Activated gamma-delta T cell (primary cell): Measurements from ENCODE around the gene FBXO5.
"Not testable (repeated sequence)": the region's sequence is repeated elsewhere in the genome, so short reads cannot be mapped to it uniquely, and the experiment has no call there.

Experiments used
- DNase-seq: peaks from one replicate; lab custom pipeline; 2025; lab: John Stamatoyannopoulos, UW

The FBXO5 gene

GRCh38 chr6:152993431-152993830 lies 10.6 kb upstream of the FBXO5 start:
- DNase-seq = no peak

GRCh38 chr6:152986978-152987377 lies 4.1 kb upstream of the FBXO5 start:
- no peak for DNase-seq

- DNase-seq = not testable (repeated sequence)
These were observed 2.5 kb upstream of the FBXO5 start for GRCh38 chr6:152985300-152985699.

- DNase-seq = no peak
These were observed 1.7 kb upstream of the FBXO5 start for GRCh38 chr6:152984513-152984872.

- DNase-seq = peak; percentile 91
These were observed 1.0 kb upstream of the FBXO5 start for GRCh38 chr6:152983637-152984512.

GRCh38 chr6:152981989-152982903 lies 595 bp downstream of the FBXO5 start:
- peak; percentile 29 for DNase-seq

- DNase-seq = no peak
These were observed 1.6 kb downstream of the FBXO5 start for GRCh38 chr6:152981219-152981618.

- DNase-seq = no peak
These were observed 2.2 kb downstream of the FBXO5 start for GRCh38 chr6:152980656-152981055.

- DNase-seq = no peak
These were observed 3.7 kb downstream of the FBXO5 start for GRCh38 chr6:152979116-152979515.

GRCh38 chr6:152978058-152978457 lies 4.8 kb downstream of the FBXO5 start:
- no peak for DNase-seq

GRCh38 chr6:152977556-152977955 lies 5.3 kb downstream of the FBXO5 start:
- no peak for DNase-seq

GRCh38 chr6:152976749-152977148 lies 6.1 kb downstream of the FBXO5 start:
- no peak for DNase-seq

GRCh38 chr6:152975204-152975915 lies 7.5 kb downstream of the FBXO5 start:
- no peak for DNase-seq

GRCh38 chr6:152973916-152974315 lies 8.9 kb downstream of the FBXO5 start:
- no peak for DNase-seq

GRCh38 chr6:152969688-152970418 lies 13.0 kb downstream of the FBXO5 start:
- no peak for DNase-seq

GRCh38 chr6:152966168-152966894 lies 16.5 kb downstream of the FBXO5 start:
- DNase-seq = not testable (repeated sequence)

GRCh38 chr6:152959333-152959732 lies 23.5 kb downstream of the FBXO5 start:
- no peak for DNase-seq

- DNase-seq = no peak
These were observed 25.0 kb downstream of the FBXO5 start for GRCh38 chr6:152957796-152958195.

- DNase-seq = no peak
These were observed 28.4 kb downstream of the FBXO5 start for GRCh38 chr6:152954443-152954842.

- DNase-seq = no peak
These were observed 29.9 kb downstream of the FBXO5 start for GRCh38 chr6:152952866-152953509.
